ENCODE data around the gene MAP3K4.

DNA sequence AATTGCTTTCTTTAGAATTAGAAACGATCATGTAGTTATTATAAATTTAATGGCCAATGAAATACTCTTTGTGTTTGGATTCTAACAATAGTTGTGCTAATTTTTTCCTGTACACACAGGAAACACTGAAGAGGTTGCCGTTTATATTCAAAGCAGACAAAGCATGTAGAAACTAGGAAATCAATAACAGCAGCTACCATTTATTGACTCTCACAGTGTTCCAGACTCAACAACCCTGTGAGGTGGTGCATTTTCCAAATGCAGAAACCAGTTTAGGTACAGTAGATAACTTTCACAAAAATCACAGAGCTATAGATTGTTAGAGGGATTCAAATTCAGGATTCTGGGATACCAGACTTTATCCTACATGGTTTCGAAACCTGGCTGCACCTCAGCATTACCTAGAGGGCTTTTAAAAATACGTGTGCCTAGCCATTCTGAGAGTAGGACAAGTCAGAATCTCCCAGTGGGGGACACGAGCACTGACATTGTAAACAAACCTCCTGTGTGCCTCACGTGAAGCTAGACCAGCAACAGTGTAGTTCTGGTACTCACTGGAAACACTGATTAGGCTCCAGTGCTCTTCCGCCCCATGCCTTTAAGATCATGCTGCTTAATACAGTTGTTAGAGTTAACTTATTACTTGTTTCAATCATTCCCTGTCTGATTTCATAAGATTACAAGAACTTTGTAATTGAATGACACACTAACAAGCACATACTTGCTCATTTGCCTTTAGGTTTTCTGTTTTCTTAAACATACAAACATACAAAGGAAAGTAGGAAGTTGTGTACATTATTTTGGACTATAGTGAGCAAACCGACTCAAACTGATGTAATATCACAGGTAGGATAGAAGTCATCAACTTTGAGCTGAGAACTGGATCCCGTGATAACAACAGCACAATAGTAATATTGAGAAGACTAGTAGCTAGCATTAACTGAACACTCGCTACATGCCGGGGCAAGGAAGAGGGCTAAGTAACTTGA lies 65.8 kb downstream of the MAP3K4 start:
- no peak for TF ChIP-seq POLR2A (IDR thresholded peaks at IDR 0.05)
- TF ChIP-seq, protein P1, sequence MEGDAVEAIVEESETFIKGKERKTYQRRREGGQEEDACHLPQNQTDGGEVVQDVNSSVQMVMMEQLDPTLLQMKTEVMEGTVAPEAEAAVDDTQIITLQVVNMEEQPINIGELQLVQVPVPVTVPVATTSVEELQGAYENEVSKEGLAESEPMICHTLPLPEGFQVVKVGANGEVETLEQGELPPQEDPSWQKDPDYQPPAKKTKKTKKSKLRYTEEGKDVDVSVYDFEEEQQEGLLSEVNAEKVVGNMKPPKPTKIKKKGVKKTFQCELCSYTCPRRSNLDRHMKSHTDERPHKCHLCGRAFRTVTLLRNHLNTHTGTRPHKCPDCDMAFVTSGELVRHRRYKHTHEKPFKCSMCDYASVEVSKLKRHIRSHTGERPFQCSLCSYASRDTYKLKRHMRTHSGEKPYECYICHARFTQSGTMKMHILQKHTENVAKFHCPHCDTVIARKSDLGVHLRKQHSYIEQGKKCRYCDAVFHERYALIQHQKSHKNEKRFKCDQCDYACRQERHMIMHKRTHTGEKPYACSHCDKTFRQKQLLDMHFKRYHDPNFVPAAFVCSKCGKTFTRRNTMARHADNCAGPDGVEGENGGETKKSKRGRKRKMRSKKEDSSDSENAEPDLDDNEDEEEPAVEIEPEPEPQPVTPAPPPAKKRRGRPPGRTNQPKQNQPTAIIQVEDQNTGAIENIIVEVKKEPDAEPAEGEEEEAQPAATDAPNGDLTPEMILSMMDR (IDR thresholded peaks at IDR 0.05), result no peak

All from vagina (tissue), 2 donors.